A549 (cell line): Measurements from ENCODE around the gene ITGA11. TPM values are rescaled to one million over a fixed set of nuclear protein-coding genes. Genes with fewer than 3 reads are reported as not detected.

Experiments
- ATAC-seq, 2 experiments: fragments of 200-7000 bp in 1 of 2; fragments of >200 bp in 1 of 2; cut with Nextera tagmentation in 1 of 2; cut with Tn5 transposase in 1 of 2; 3 replicates each; pipeline versions ENCODE4 v1.8.0 to v1.9.1; 2018 to 2020; ENCODE audit warnings: mild to moderate bottlenecking in 1 of 2, moderate library complexity in 1 of 2
- CTCF ChIA-PET: fragments of 300-600 bp; sonication (Branson Sonifier 250); formaldehyde crosslinking; extraction: SDS; loops from one replicate; lab custom pipeline; 2021; ENCODE audit warnings: antibody characterized with exemption, inconsistent platforms; lab: Yijun Ruan, JAX
- POLR2A ChIA-PET: fragments of 350-600 bp; formaldehyde crosslinking; extraction: SDS; loops from one replicate; lab custom pipeline; 2021; ENCODE audit warnings: antibody characterized with exemption, inconsistent platforms; lab: Yijun Ruan, JAX
- DNase-seq, 2 experiments: peaks; one replicate each; pipeline versions ENCODE4 v3.0.0 to v3.0.0-alpha.2; 2011 to 2016; ENCODE audit warnings: low read depth in 1 of 2, low spot score in 1 of 2
- FAIRE-seq: peaks from 2 replicates; lab custom pipeline; 2011; peaks lifted over from hg19 to GRCh38; lab: Jason Lieb, UNC
- H3K27ac ChIP-seq, 2 experiments: fragments of >200 bp; sonication (Bioruptor Twin); formaldehyde crosslinking; 3 replicates each; pipeline ENCODE4 v1.5.1; 2016 to 2017
- H3K4me1 ChIP-seq: fragments of >200 bp; sonication (Bioruptor Twin); formaldehyde crosslinking; 3 replicates; pipeline ENCODE4 v1.6.1; 2016
- H3K4me2 ChIP-seq: fragments of >200 bp; sonication (Bioruptor Twin); formaldehyde crosslinking; 3 replicates; pipeline ENCODE4 v1.6.1; 2016
- H3K4me3 ChIP-seq: fragments of >200 bp; sonication (Bioruptor Twin); formaldehyde crosslinking; 3 replicates; pipeline ENCODE4 v1.5.1; 2016
- H3K9me3 ChIP-seq: fragments of >200 bp; sonication (Bioruptor Twin); formaldehyde crosslinking; 3 replicates; pipeline ENCODE4 v1.6.1; 2016
- BHLHE40 ChIP-seq: IDR thresholded peaks from 2 replicates; pipeline ENCODE4 v1.6.1; 2012; ENCODE audit warnings: low read depth, low read length, inconsistent platforms
- CBX2 ChIP-seq: fragments of 200-600 bp; sonication (generic); IDR thresholded peaks from 2 replicates; pipeline ENCODE4 v1.6.1; 2016; ENCODE audit warnings: low read depth, mild to moderate bottlenecking, borderline replicate concordance
- CBX8 ChIP-seq: fragments of 200-600 bp; sonication (generic); IDR thresholded peaks from 2 replicates; pipeline ENCODE4 v1.6.1; 2016
- CHD2 ChIP-seq: fragments of 150-350 bp; IDR thresholded peaks from 2 replicates; pipeline ENCODE4 v1.6.1; 2014; ENCODE audit warnings: low read length; ENCODE audit not compliant: partially characterized antibody
- CHD4 ChIP-seq: fragments of 200-600 bp; sonication (generic); IDR thresholded peaks from 2 replicates; pipeline ENCODE4 v1.6.1; 2016; ENCODE audit warnings: antibody characterized with exemption, mild to moderate bottlenecking, borderline replicate concordance
- CTCF ChIP-seq: fragments of >200 bp; sonication (Bioruptor Twin); formaldehyde crosslinking; IDR thresholded peaks from 3 replicates; pipeline ENCODE4 v1.5.1; 2016
- HEYL ChIP-seq: fragments of 250-450 bp; sonication (Bioruptor Pico); IDR thresholded peaks from 2 replicates; pipeline ENCODE4 v1.8.0; 2021; ENCODE audit warnings: mild to moderate bottlenecking, moderate library complexity
- HOXB13 ChIP-seq: fragments of 250-450 bp; sonication (Bioruptor Pico); IDR thresholded peaks from 2 replicates; pipeline ENCODE4 v1.5.0; 2020; ENCODE audit warnings: low read depth, mild to moderate bottlenecking, moderate library complexity
- KDM1A ChIP-seq: fragments of 200-600 bp; sonication (generic); IDR thresholded peaks from 2 replicates; pipeline ENCODE4 v1.6.1; 2016; ENCODE audit warnings: low read depth, mild to moderate bottlenecking
- KDM5A ChIP-seq: fragments of 200-600 bp; sonication (generic); IDR thresholded peaks from 2 replicates; pipeline ENCODE4 v1.6.1; 2016; ENCODE audit warnings: antibody characterized with exemption, mild to moderate bottlenecking
- MAX ChIP-seq: IDR thresholded peaks from 2 replicates; pipeline ENCODE4 v1.6.1; 2012
- NFE2L2 ChIP-seq: fragments of 150-350 bp; conservative IDR thresholded peaks from 2 replicates; pipeline ENCODE4 v1.6.1; 2014; ENCODE audit warnings: low read length
- PHF8 ChIP-seq: fragments of 200-600 bp; sonication (generic); IDR thresholded peaks from 2 replicates; pipeline ENCODE4 v1.6.1; 2016; ENCODE audit warnings: low read depth, mild to moderate bottlenecking, antibody characterized with exemption, moderate library complexity, borderline replicate concordance
- RARB ChIP-seq: fragments of 250-450 bp; sonication (Bioruptor Pico); IDR thresholded peaks from 2 replicates; pipeline ENCODE4 v1.8.0; 2021; ENCODE audit warnings: mild to moderate bottlenecking, moderate library complexity
- REST ChIP-seq: fragments of 200-600 bp; sonication (generic); IDR thresholded peaks from 2 replicates; pipeline ENCODE4 v1.6.1; 2016; ENCODE audit warnings: antibody characterized with exemption, mild to moderate bottlenecking, moderate library complexity
- RFX5 ChIP-seq: fragments of 450-650 bp; IDR thresholded peaks from 2 replicates; pipeline ENCODE4 v1.7.1; 2014; ENCODE audit warnings: antibody characterized with exemption, mild to moderate bottlenecking, moderate library complexity
- SMC3 ChIP-seq: fragments of >200 bp; sonication (Bioruptor Twin); formaldehyde crosslinking; IDR thresholded peaks from 3 replicates; pipeline ENCODE4 v1.6.1; 2018; ENCODE audit warnings: inconsistent platforms
- SREBF2 ChIP-seq: fragments of 450-650 bp; IDR thresholded peaks from 2 replicates; pipeline ENCODE4 v1.6.1; 2014; ENCODE audit warnings: mild to moderate bottlenecking, moderate library complexity
- TFCP2L1 ChIP-seq: fragments of 250-450 bp; sonication (Bioruptor Pico); IDR thresholded peaks from 2 replicates; pipeline ENCODE4 v1.5.0; 2021; ENCODE audit warnings: mild to moderate bottlenecking
- TP53 ChIP-seq: fragments of 250-450 bp; sonication (Bioruptor Pico); IDR thresholded peaks from 2 replicates; pipeline ENCODE4 v1.5.0; 2021; ENCODE audit warnings: mild to moderate bottlenecking, moderate library complexity
- WGBS: methylation state at CpG from one replicate; pipeline ENCODE4 v1.1.6; 2017; ENCODE audit errors: missing lambda C conversion rate; 5-methylcytosine and 5-hydroxymethylcytosine counted together
- polyA plus RNA-seq, 4 experiments: library from polyadenylated mRNA; depleted of rRNA in 3 of 4; stranded (reverse); fragments of >200 nt; fragmentation: RNase III in 1 of 4; extraction: RNeasy Plus Mini Kit Qiagen cat#74134 plus additional on column Dnase treatment in 1 of 4; gene quantifications; 2 replicates in 3 of 4; 3 replicates in 1 of 4; pipeline ENCODE4 v1.2.3, GENCODE V29; 2011 to 2017

Gene ITGA11
- polyA plus RNA-seq, 2 of the 4 experiments (the other 2 are of a cell fraction), result 8.3 to 17.2 TPM

GRCh38 chr15:68449389-68449788, 17.4 kb upstream of the ITGA11 start:
- WGBS, result 78% methylated on average over 6 of the region's 6 CpGs
- POLR2A ChIA-PET, result no interaction called here
- no peak for TF ChIP-seq NFE2L2
- no peak for TF ChIP-seq KDM5A
- TF ChIP-seq, all 56 proteins: peak for 0

GRCh38 chr15:68447976-68448755, 16.2 kb upstream of the ITGA11 start:
- 41% methylated on average over 2 of the region's 2 CpGs for WGBS
- no peak for FAIRE-seq
- Histone ChIP-seq H3K4me3 (no peak overlapping the region), H3K4me2 (no peak overlapping the region), H3K9me3 (no peaks in the 10 kb centered on the region; the same call in 2 of the 3 replicates), H3K27ac (no peak overlapping the region), H3K4me1 (no peaks in the 10 kb centered on the region)
- ATAC-seq, result no peak
- DNase-seq, result no peak
- POLR2A ChIA-PET, result interaction anchor here (0.9 kb wide), 1 partner anchor 25 kb away, joined by 3 read pairs; no protein-coding TSS in a partner anchor
- CTCF ChIA-PET, result interaction anchor here (1.3 to 1.6 kb wide), 2 partner anchors 23 to 142 kb away, joined by 3 to 4 read pairs; no protein-coding TSS in a partner anchor
- TF ChIP-seq CTCF (no peak), TP53 (CRISPR knock-in tag) (no peak), PHF8 (no peak), REST (no peak), MAX (no peak), HEYL (CRISPR knock-in tag) (no peak), CBX2 (no peak), TFCP2L1 (CRISPR knock-in tag) (no peak), CHD4 (no peak), SREBF2 (no peak), CBX8 (no peak), RARB (CRISPR knock-in tag) (no peak), KDM5A (no peak), CHD2 (no peak), HOXB13 (CRISPR knock-in tag) (no peak), KDM1A (no peak), SMC3 (no peak), BHLHE40 (no peak), NFE2L2 (no peak), RFX5 (no peak)

More at GRCh38 chr15:68449389-68449788, 17.4 kb upstream of the ITGA11 start:
- CTCF ChIA-PET, result interaction anchor here (0.7 to 0.8 kb wide), 2 partner anchors 20 to 143 kb away, joined by 3 read pairs; no protein-coding TSS in a partner anchor
- DNase-seq, result no peak
- Histone ChIP-seq H3K27ac (no peak overlapping the region), H3K9me3 (no peaks in the 10 kb centered on the region; the same call in 2 of the 3 replicates), H3K4me2 (no peak overlapping the region), H3K4me3 (no peak overlapping the region), H3K4me1 (no peaks in the 10 kb centered on the region)
- ATAC-seq, result no peak
- no peak for FAIRE-seq
